ENCODE measurements around the gene DAPP1. TPM values are rescaled to one million over a fixed set of nuclear protein-coding genes. Genes with fewer than 3 reads are reported as not detected.
A peak's percentile ranks its signal among the peaks of the same experiment; 100 is the strongest.

Gene DAPP1
- total and polyA plus RNA-seq, 2 donors = 17.5 to 24.4 TPM

DNA sequence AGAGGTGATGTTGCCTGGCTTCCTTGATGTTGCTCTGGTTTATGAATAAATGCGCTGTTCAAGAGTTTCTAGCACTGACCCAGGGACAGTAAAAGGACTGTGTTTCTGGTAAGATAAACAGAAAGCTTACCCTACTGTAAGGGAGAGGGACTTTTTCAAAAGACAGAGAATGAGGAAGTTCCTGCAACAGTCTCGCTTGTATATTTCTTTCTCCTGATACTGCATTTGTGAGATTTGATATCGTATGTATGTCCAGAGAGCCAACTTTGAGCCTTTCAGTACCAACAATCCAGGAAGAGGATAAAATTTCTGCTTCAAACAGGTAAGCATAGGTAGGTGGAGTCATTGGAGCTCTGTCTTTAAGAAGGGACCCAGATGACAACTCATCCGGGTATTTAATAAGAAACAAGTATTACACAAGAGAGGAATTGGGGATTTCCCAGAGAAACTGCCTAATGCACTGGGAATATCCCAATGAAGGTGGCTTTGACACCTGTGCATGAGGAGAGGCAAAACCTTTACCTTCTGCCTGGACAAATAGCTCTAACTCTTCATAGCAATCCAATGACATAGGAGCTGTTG, 773 bp downstream of the DAPP1 start:
- DNase-seq (ENCODE audit: low read depth in 6 of 9, low spot score in 9 of 9) = peak in 1 of 9 donors; percentile 33
- peak overlapping the region; percentile 11 to 26 for H3K4me3 ChIP-seq (ENCODE audit: low read length in 2 of 2)
- H3K9me3 ChIP-seq (ENCODE audit: control insufficient read depth in 2 of 2, insufficient read depth in 1 of 2, low read length in 1 of 2) = no peaks in the 10 kb centered on the region
- peak overlapping the region in 1 of 2 donors; percentile 59 for H3K27ac ChIP-seq (ENCODE audit: low read depth in 1 of 2, low read length in 1 of 2)
- H3K36me3 ChIP-seq (ENCODE audit: control insufficient read depth in 2 of 2, insufficient read depth in 2 of 2, low read length in 1 of 2) = no peaks in the 10 kb centered on the region
- no peaks in the 10 kb centered on the region for H3K27me3 ChIP-seq (ENCODE audit: control insufficient read depth in 2 of 2, insufficient read depth in 1 of 2, low read length in 1 of 2)
- 18% methylated on average over 4 of the region's 4 CpGs for WGBS
- H3K4me1 ChIP-seq (ENCODE audit: control insufficient read depth in 2 of 2, insufficient read depth in 2 of 2, low read length in 2 of 2) = peaks cover 0 to 20% of the 10 kb centered on the region in 2 donors

DNA sequence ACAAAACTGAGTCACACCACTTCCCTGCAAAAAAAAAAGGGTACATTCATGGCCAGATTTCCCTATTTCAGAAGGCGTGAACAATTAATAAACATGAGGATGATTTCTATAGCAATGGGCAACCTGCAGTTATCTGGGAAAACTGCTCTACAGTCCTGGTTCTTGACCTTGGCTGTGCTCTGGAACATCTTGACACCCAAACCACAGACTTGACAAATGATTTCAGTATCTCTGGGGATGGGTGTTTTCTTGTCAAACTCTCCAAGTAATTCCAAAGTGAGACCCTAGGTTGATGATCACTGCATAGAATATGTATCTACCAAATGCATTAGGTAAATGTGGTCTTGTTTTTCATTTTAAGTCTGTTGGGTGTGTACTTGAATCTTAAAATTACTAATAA, 2.0 kb downstream of the DAPP1 start:
- Histone ChIP-seq H3K36me3 (ENCODE audit: control insufficient read depth in 2 of 2, insufficient read depth in 2 of 2, low read length in 1 of 2) (no peaks in the 10 kb centered on the region), H3K27me3 (ENCODE audit: control insufficient read depth in 2 of 2, insufficient read depth in 1 of 2, low read length in 1 of 2) (no peaks in the 10 kb centered on the region), H3K4me1 (ENCODE audit: control insufficient read depth in 2 of 2, insufficient read depth in 2 of 2, low read length in 2 of 2) (peaks cover 0 to 20% of the 10 kb centered on the region in 2 donors), H3K9me3 (ENCODE audit: control insufficient read depth in 2 of 2, insufficient read depth in 1 of 2, low read length in 1 of 2) (no peaks in the 10 kb centered on the region), H3K27ac (ENCODE audit: low read depth in 1 of 2, low read length in 1 of 2) (no peak overlapping the region), H3K4me3 (ENCODE audit: low read length in 2 of 2) (no peak overlapping the region)
- DNase-seq (ENCODE audit: low read depth in 6 of 9, low spot score in 9 of 9) = no peak
- 98% methylated on average over 1 of the region's 1 CpG for WGBS

DNA sequence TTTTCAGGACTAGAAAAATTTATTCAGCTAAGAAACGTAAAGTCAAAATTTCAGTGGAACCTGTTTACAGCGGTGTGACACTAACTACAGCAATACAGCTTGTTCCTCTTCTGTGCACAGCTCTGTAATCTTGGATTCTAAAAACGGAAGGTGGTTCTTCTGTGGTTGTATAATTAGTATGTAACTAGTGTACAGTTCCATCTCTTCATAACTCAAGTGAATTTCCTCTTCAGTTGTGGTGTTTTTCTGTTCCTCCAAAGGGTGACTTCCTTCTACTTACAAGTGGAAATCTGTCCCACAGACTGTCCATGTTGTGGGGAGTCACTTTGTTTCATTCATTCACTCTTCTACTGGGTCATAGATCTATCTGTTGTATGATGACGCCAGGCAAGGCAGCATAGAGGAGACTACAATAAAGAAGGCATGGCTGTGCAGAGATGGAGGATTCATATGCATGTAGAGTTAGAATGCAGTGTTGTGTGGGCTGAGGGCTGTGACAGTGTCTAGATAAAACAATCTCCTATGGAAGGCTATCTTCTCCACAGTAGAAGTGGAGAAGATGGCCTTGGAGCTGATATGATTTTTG, 5.4 kb downstream of the DAPP1 start:
- H3K4me1 ChIP-seq (ENCODE audit: control insufficient read depth in 2 of 2, insufficient read depth in 2 of 2, low read length in 2 of 2) = peaks cover 0 to 3% of the 10 kb centered on the region in 2 donors

DNA sequence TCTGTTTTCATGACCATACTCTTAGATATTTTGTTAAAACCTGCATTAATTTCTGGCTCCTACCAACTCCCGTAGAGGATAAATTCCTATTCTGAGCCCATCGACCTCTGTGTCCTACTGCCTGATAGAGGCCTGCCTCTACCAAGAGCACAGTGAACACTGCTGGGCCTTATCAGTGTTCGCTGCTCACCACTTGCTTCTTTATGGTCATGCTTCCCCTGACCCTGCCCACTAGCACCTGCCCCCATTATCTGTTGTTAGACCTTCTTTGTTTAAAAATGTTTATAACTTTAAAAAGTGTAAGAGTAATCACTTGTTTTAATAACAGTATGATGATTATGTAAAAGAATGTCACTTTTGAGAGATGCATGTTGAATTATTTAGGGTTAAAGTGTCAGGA, 6.1 kb downstream of the DAPP1 start:
- DNase-seq (ENCODE audit: low read depth in 6 of 9, low spot score in 9 of 9) = no peak
- WGBS = 97% methylated on average over 3 of the region's 3 CpGs
- no peak overlapping the region for H3K27ac ChIP-seq (ENCODE audit: low read depth in 1 of 2, low read length in 1 of 2)
- no peaks in the 10 kb centered on the region for H3K27me3 ChIP-seq (ENCODE audit: control insufficient read depth in 2 of 2, insufficient read depth in 1 of 2, low read length in 1 of 2)
- peaks cover 0 to 3% of the 10 kb centered on the region in 2 donors for H3K4me1 ChIP-seq (ENCODE audit: control insufficient read depth in 2 of 2, insufficient read depth in 2 of 2, low read length in 2 of 2)
- no peaks in the 10 kb centered on the region for H3K36me3 ChIP-seq (ENCODE audit: control insufficient read depth in 2 of 2, insufficient read depth in 2 of 2, low read length in 1 of 2)
- no peak overlapping the region for H3K4me3 ChIP-seq (ENCODE audit: low read length in 2 of 2)
- no peaks in the 10 kb centered on the region for H3K9me3 ChIP-seq (ENCODE audit: control insufficient read depth in 2 of 2, insufficient read depth in 1 of 2, low read length in 1 of 2)

More for the DNA sequence above, 5.4 kb downstream of the DAPP1 start:
- WGBS = 38% methylated on average over 4 of the region's 4 CpGs
- Histone ChIP-seq H3K27me3 (ENCODE audit: control insufficient read depth in 2 of 2, insufficient read depth in 1 of 2, low read length in 1 of 2) (no peaks in the 10 kb centered on the region), H3K9me3 (ENCODE audit: control insufficient read depth in 2 of 2, insufficient read depth in 1 of 2, low read length in 1 of 2) (no peaks in the 10 kb centered on the region), H3K27ac (ENCODE audit: low read depth in 1 of 2, low read length in 1 of 2) (no peak overlapping the region), H3K4me3 (ENCODE audit: low read length in 2 of 2) (no peak overlapping the region), H3K36me3 (ENCODE audit: control insufficient read depth in 2 of 2, insufficient read depth in 2 of 2, low read length in 1 of 2) (no peaks in the 10 kb centered on the region)
- DNase-seq (ENCODE audit: low read depth in 6 of 9, low spot score in 9 of 9) = peak in 1 of 9 donors; percentile 27

DNA sequence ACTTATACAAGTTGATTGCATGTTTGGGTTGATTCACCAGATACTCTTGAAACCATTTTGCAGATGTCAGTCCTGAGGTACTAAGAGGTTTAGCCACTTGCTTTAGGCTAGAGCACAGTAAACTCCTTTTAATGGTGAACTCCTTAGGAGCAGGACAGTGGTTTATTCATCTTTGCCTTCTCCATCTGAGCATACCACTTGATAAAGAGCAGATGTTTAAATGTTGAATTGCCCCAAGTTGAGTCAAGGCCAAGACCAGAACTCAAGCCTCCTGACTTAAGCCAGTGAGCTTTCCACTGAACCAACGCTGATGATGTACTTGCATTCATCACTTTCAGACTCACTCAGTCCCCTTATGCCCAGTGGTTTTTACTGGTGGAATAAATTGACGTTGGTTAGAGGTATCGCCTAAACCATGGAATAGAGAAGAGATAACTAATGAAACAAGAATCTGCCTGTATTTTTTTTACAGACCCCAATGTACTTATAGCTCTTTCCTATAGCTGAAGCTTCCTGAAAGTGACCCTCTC, 7.5 kb downstream of the DAPP1 start:
- 97% methylated on average over 3 of the region's 3 CpGs for WGBS
- no peaks in the 10 kb centered on the region for H3K36me3 ChIP-seq (ENCODE audit: control insufficient read depth in 2 of 2, insufficient read depth in 2 of 2, low read length in 1 of 2)
- no peaks in the 10 kb centered on the region for H3K27me3 ChIP-seq (ENCODE audit: control insufficient read depth in 2 of 2, insufficient read depth in 1 of 2, low read length in 1 of 2)
- no peaks in the 10 kb centered on the region for H3K9me3 ChIP-seq (ENCODE audit: control insufficient read depth in 2 of 2, insufficient read depth in 1 of 2, low read length in 1 of 2)
- no peak overlapping the region for H3K27ac ChIP-seq (ENCODE audit: low read depth in 1 of 2, low read length in 1 of 2)
- H3K4me3 ChIP-seq (ENCODE audit: low read length in 2 of 2) = no peak overlapping the region
- no peak for DNase-seq (ENCODE audit: low read depth in 6 of 9, low spot score in 9 of 9)
- peaks cover 0 to 3% of the 10 kb centered on the region in 2 donors for H3K4me1 ChIP-seq (ENCODE audit: control insufficient read depth in 2 of 2, insufficient read depth in 2 of 2, low read length in 2 of 2)

DNA sequence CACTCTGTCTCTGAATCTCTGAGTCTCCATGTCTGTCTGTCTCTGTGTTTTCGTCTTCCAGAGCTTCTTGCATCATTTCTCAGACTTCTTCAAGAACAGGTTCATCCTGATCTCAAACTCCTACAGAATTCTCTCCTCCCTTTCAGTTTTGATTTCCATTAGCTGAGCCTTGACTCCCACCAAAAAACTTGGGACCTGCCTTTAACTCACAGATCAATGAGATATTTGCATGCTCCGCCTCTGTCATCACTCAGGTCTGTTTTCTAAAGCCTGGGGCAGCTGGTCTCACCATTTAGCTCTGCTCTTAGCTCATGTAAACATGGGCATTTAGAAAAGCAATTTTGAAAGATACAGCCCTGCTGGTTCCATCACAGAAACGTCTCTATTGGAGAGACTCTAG, 8.6 kb downstream of the DAPP1 start:
- Histone ChIP-seq H3K4me3 (ENCODE audit: low read length in 2 of 2) (no peak overlapping the region), H3K27ac (ENCODE audit: low read depth in 1 of 2, low read length in 1 of 2) (no peak overlapping the region), H3K27me3 (ENCODE audit: control insufficient read depth in 2 of 2, insufficient read depth in 1 of 2, low read length in 1 of 2) (no peaks in the 10 kb centered on the region), H3K9me3 (ENCODE audit: control insufficient read depth in 2 of 2, insufficient read depth in 1 of 2, low read length in 1 of 2) (no peaks in the 10 kb centered on the region), H3K4me1 (ENCODE audit: control insufficient read depth in 2 of 2, insufficient read depth in 2 of 2, low read length in 2 of 2) (peaks cover 0 to 3% of the 10 kb centered on the region in 2 donors), H3K36me3 (ENCODE audit: control insufficient read depth in 2 of 2, insufficient read depth in 2 of 2, low read length in 1 of 2) (no peaks in the 10 kb centered on the region)
- DNase-seq (ENCODE audit: low read depth in 6 of 9, low spot score in 9 of 9) = no peak
- WGBS = 96% methylated on average over 3 of the region's 3 CpGs

DNA sequence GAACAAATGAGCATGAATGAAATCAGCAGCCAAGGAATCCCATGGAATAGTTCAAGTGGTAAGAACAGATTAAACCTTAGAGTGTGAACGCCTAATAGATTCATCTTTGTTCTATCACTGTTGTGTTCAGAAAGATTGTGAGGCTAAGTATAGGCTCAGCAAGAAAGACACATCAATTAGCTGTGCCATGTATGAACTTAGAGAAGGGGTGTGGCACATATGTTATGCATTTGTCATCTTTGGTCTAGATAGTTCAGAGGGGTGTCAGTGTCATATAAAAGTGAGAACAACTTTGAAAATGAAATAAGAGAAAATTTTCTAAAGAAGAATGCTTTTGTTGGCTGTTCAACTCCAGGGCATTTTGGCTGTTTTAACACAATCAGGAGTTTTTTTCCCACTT, 9.4 kb downstream of the DAPP1 start:
- Histone ChIP-seq H3K9me3 (ENCODE audit: control insufficient read depth in 2 of 2, insufficient read depth in 1 of 2, low read length in 1 of 2) (no peaks in the 10 kb centered on the region), H3K4me3 (ENCODE audit: low read length in 2 of 2) (no peak overlapping the region), H3K27ac (ENCODE audit: low read depth in 1 of 2, low read length in 1 of 2) (no peak overlapping the region), H3K4me1 (ENCODE audit: control insufficient read depth in 2 of 2, insufficient read depth in 2 of 2, low read length in 2 of 2) (peaks cover 0 to 3% of the 10 kb centered on the region in 2 donors), H3K27me3 (ENCODE audit: control insufficient read depth in 2 of 2, insufficient read depth in 1 of 2, low read length in 1 of 2) (no peaks in the 10 kb centered on the region), H3K36me3 (ENCODE audit: control insufficient read depth in 2 of 2, insufficient read depth in 2 of 2, low read length in 1 of 2) (no peaks in the 10 kb centered on the region)
- no peak for DNase-seq (ENCODE audit: low read depth in 6 of 9, low spot score in 9 of 9)
- WGBS = 97% methylated on average over 1 of the region's 1 CpG

DNA sequence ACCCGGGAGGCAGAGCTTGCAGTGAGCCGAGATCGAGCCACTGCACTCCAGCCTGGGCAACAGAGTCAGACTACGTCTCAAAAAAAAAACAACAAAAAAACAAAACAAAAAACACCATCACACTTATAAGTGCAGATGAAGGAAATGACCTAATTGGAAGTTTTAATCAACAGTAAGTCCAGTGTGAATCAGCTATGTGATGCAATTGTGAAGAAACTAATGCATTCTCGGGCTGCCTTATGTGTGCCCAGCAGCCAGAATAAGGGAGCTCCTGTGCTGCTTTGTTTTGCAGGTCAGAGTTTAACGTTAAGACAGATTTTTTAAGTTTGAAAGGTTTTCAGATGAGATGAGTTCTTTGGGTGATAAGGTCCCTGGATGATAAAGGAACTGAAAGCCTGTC, 10.8 kb downstream of the DAPP1 start:
- WGBS = 97% methylated on average over 6 of the region's 6 CpGs
- no peaks in the 10 kb centered on the region for H3K9me3 ChIP-seq (ENCODE audit: control insufficient read depth in 2 of 2, insufficient read depth in 1 of 2, low read length in 1 of 2)

DNA sequence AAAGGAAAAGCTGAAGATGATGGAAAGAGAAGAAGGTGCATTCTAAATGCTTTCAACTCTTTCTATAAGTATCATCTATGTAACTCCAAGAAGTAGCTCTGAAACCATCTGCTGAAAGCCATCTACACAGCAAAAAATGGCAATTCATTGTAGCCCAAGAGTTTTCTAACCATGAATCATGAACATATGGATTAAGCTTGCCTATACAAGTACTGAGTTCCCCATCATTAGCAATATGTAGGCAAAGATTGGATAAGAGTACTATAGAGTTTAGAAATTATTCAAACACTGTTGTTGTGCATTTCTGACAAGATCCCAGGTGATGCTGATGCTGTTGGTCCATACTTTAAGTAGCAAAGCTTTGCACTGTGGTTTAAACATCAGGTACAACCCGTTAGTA, 11.2 kb downstream of the DAPP1 start:
- Histone ChIP-seq H3K4me1 (ENCODE audit: control insufficient read depth in 2 of 2, insufficient read depth in 2 of 2, low read length in 2 of 2) (peaks cover 0 to 3% of the 10 kb centered on the region in 2 donors), H3K27me3 (ENCODE audit: control insufficient read depth in 2 of 2, insufficient read depth in 1 of 2, low read length in 1 of 2) (no peaks in the 10 kb centered on the region), H3K4me3 (ENCODE audit: low read length in 2 of 2) (no peak overlapping the region), H3K27ac (ENCODE audit: low read depth in 1 of 2, low read length in 1 of 2) (no peak overlapping the region), H3K9me3 (ENCODE audit: control insufficient read depth in 2 of 2, insufficient read depth in 1 of 2, low read length in 1 of 2) (no peaks in the 10 kb centered on the region), H3K36me3 (ENCODE audit: control insufficient read depth in 2 of 2, insufficient read depth in 2 of 2, low read length in 1 of 2) (no peaks in the 10 kb centered on the region)
- 100% methylated on average over 1 of the region's 1 CpG for WGBS
- no peak for DNase-seq (ENCODE audit: low read depth in 6 of 9, low spot score in 9 of 9)

More for the DNA sequence above, 10.8 kb downstream of the DAPP1 start:
- Histone ChIP-seq H3K27ac (ENCODE audit: low read depth in 1 of 2, low read length in 1 of 2) (no peak overlapping the region), H3K4me3 (ENCODE audit: low read length in 2 of 2) (no peak overlapping the region), H3K36me3 (ENCODE audit: control insufficient read depth in 2 of 2, insufficient read depth in 2 of 2, low read length in 1 of 2) (no peaks in the 10 kb centered on the region), H3K4me1 (ENCODE audit: control insufficient read depth in 2 of 2, insufficient read depth in 2 of 2, low read length in 2 of 2) (peaks cover 0 to 3% of the 10 kb centered on the region in 2 donors), H3K27me3 (ENCODE audit: control insufficient read depth in 2 of 2, insufficient read depth in 1 of 2, low read length in 1 of 2) (no peaks in the 10 kb centered on the region)
- no peak for DNase-seq (ENCODE audit: low read depth in 6 of 9, low spot score in 9 of 9)
